HuH-7 (cell line): Measurements from ENCODE around the gene AGO3.
"Not testable (repeated sequence)": the region's sequence is repeated elsewhere in the genome, so short reads cannot be mapped to it uniquely, and the experiment has no call there.

Experiments
- DNase-seq: peaks from one replicate; pipeline ENCODE4 v3.0.0; 2011; ENCODE audit warnings: low spot score

Gene AGO3

DNA sequence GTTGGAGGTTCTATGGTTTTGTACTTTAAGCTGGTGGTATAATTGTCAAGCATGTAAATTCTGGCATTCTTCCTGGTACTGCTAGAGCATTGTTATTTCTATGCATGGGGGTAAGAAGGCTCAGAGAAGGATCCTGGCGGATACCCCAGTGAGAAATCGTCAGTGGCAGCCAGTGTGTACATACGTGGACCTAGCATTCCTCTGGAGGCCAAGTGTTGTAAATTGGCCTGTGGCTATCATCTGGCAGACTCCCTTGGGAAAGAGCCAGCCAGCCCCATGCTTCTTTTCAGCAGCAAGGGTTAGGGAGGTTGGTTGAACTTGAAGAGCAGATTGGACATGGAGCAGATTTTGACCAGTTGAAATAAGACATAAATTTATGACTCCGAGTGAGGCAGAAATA, 5.2 kb upstream of the AGO3 start:
- DNase-seq = no peak

DNA sequence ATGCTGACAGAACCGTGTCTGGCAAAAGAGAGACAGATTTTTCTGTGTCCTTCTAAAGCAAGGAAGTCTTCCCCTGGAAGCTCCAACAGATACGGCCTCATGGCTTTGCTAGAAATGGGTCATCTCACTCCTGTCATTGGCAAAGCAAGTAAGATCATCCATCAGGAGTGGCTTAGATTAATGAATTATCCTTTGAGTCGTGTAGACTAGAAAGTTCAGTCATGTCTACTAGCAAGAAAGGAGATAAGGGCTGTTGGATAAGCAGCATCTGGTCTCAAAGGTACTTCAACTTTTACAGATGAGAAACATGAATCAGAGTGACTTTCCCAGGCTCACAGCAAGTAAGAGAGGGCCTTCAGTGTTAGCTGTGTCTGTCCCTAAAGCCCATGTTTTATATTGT, 3.4 kb upstream of the AGO3 start:
- DNase-seq = no peak

DNA sequence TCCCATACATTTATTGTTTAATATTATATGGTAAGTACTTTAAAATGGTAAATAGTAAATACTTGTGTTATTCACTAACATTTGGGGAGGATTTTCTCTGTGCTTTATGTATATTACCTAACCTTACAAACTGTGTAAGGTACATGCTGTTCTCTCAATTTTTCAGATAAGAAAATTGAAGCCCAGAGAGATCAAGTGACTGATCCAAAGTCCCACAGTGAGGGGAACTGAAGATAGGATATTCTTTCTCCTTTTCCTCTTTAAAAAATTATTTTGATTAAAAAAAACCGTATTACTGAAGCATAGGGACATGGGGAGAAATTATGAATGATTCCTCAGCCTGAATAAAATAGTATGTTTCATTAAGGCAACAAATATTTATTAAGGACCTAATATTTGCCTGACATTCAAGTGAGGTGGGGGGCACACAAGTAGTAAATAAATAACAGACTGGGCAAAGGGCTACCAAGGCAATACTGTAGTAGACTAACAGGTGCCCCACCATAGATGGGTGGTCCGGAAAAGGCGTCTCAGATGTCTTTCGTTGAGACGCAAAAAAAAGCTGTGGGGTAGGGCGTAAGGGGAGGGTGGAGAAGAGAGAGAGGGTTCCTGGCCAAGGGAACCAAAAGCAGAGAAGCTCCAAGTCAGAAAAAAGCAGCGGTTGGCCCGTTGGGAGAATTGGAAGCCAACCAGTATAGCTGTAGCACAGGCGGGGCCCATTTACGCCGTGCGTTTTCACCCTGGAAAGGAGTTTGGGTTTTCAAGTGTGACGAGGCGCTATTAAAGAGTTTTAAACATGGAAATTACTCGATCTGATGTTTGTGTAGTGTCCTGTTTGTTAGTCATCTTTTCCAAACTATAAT, 944 bp upstream of the AGO3 start:
- peak; percentile 23 for DNase-seq

- DNase-seq = no peak
These were observed 697 bp downstream of the AGO3 start for GRCh38 chr1:35931446-35932157.

GRCh38 chr1:35932158-35932636, 1.3 kb downstream of the AGO3 start:
- DNase-seq = no peak

DNA sequence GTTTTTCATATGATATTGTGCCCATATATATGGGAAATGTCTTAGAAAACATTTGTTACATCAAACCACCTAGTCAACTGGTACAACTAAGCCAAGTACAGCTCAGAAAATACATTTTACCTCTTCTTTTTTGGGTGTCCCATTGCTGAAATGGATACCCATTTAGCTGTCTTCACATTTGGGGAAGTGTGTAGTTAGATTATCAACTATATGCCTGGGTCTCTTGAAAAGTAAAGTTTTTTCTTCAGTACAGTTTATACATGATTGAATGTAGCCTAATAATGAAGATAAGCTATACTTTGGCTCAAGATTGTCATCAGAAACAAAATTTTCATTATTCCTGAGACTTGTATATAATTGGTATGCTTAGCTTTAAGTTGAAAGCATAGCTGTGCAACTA, 2.0 kb downstream of the AGO3 start:
- DNase-seq = no peak

GRCh38 chr1:35935442-35936388, 4.8 kb downstream of the AGO3 start:
- DNase-seq = no peak

DNA sequence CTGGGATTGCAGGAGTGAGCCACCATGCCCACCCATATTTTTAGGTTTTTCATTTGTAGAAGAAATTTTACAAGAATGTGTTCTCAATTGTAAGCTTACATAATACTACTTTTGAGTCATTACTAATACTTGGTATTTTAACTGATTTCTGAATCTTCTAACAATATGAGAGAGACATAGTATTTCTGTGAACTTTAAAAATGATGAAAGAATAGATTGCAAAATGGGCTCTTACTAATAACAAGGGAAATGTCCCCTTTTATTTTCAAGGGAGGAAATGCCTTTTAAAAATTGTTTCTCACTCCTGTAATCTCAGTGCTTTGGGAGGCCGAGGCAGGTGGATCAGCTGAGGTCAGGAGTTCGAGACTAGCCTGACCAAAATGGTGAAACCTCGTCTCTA, 5.9 kb downstream of the AGO3 start:
- no peak for DNase-seq

GRCh38 chr1:35939484-35939883, 8.6 kb downstream of the AGO3 start:
- no peak for DNase-seq

DNA sequence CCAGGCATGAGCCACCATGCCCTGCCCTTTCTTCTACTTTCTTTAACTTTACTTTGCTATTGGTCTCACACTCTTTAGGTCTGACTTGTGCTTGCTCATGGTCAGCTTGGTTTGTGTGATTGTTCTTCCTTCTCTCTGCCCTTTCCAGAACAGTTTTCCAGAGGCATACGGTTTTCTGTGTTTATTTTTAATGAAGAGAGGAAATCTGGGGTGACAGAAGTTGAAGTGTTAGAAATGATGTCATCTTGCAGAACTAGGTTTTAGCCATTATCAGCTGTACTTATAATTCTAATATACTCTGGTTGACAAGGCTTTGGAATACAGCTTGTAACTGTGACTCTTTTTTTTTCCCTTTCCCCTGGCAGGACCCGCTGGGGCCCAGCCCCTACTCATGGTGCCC, 14.4 kb downstream of the AGO3 start:
- no peak for DNase-seq

GRCh38 chr1:35947547-35947946, 16.6 kb downstream of the AGO3 start:
- no peak for DNase-seq

GRCh38 chr1:35958558-35958957, 27.7 kb downstream of the AGO3 start:
- DNase-seq = no peak

GRCh38 chr1:35959304-35959703, 28.4 kb downstream of the AGO3 start:
- no peak for DNase-seq

- DNase-seq = no peak
These were observed 32.0 kb downstream of the AGO3 start for GRCh38 chr1:35962952-35963351.

GRCh38 chr1:35964277-35964676, 33.4 kb downstream of the AGO3 start:
- DNase-seq = not testable (repeated sequence)

DNA sequence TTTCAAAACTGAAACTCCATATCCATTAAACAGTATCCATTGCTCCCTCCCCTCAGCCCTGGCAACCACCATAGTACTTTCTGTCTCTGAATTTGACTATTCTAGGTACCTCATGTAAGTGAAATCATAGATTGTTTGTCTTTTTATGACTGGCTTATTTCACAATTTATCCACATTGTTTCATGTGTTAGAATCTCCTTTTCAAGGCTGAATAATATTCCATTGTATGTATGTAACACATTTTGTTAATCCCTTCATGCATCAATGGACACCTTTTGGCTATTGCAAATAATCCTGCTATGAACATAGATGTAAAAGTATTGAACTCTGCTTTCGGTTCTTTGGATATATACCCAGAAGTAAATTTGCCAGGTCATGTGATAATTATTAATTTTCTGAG, 37.5 kb downstream of the AGO3 start:
- no peak for DNase-seq

- no peak for DNase-seq
These were observed 40.7 kb downstream of the AGO3 start for GRCh38 chr1:35971601-35972000.

GRCh38 chr1:35972631-35973030, 41.7 kb downstream of the AGO3 start:
- not testable (repeated sequence) for DNase-seq

DNA sequence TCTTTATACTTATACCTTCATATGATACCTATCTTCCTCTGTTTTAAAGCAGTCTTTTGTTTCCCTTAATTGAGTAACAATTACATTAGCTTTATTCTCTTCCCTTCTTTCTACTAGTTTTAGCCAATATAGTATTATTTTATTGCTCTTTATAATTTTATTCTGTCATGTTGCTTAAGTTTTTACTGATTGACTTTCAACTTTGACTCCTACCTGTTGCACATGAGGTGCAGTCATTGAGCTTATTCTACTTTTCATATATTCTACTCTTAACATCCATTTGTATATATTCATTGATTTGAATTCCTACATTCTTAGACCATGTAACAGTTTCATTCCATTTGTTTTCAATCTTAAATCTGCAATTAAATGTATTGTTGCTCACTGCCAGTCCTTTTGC, 49.2 kb downstream of the AGO3 start:
- DNase-seq = no peak

GRCh38 chr1:35988237-35988636, 57.3 kb downstream of the AGO3 start:
- no peak for DNase-seq

GRCh38 chr1:36006941-36007500, 76.1 kb downstream of the AGO3 start:
- no peak for DNase-seq

DNA sequence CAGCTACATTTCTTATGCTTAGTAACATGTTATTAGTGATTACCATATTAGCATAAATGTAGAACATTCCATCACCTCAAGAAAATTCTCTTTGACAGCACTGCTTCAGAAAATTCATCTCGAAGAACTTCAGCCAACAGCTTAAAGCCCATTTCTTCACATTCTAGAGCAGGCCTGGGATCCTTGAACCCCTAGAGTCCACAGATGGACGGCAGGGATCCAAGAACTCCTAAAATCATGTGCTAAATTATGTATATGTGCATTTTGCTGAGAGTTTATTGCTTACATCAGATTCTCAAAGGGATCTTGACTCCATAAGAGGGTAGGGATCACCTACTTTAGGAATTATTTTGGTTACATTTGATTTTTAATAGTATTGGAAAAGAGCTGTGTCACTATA, 76.8 kb downstream of the AGO3 start:
- DNase-seq = no peak
